GM19099 (cell line): ENCODE measurements around the gene IQCB1.

Experiments used
- POLR2A ChIP-seq: IDR thresholded peaks from 3 replicates; pipeline ENCODE4 v1.6.1; 2011; ENCODE audit warnings: low read depth; ENCODE audit not compliant: insufficient read length; ENCODE audit errors: extremely low read depth

Gene IQCB1, protein sequence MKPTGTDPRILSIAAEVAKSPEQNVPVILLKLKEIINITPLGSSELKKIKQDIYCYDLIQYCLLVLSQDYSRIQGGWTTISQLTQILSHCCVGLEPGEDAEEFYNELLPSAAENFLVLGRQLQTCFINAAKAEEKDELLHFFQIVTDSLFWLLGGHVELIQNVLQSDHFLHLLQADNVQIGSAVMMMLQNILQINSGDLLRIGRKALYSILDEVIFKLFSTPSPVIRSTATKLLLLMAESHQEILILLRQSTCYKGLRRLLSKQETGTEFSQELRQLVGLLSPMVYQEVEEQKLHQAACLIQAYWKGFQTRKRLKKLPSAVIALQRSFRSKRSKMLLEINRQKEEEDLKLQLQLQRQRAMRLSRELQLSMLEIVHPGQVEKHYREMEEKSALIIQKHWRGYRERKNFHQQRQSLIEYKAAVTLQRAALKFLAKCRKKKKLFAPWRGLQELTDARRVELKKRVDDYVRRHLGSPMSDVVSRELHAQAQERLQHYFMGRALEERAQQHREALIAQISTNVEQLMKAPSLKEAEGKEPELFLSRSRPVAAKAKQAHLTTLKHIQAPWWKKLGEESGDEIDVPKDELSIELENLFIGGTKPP

DNA sequence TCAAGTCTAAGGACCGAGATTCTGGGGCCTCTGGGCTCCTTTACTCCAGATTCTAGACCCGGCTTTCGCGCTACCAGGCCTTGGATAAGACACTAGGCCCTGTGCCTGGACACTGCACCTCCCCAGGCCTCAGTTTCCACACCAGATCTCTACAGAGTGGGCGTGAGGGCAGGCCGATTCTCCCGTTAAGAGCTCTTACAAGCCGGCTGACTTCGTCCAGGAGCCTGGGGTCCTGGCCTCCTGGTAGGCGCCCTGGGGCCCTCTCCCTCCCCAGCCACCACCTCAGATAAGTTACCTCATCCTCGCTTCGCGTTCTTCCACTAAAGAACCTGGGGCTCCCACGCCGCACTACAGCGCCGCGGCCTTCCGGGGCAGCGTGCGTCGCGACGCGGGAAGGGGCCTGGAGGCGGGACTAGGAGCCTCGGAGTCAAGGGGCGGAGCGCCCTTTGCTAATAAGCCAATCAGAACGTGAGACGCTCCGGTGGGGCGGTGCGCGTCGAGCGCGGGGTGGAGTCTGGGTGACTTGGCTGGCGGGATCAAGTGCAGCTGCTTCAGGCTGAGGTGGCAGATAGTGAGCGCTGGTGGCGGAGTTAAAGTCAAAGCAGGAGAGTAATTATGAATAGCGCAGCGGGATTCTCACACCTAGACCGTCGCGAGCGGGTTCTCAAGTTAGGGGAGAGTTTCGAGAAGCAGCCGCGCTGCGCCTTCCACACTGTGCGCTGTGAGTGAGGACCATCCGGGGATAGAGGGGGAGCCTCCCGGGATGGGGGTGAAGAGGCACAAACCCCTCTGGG, at the start of gene IQCB1, which contains the start of gene EAF2:
Gene IQCB1, minus strand, starts transcription at position 390 of the 794 bp plus-strand sequence. CDS start 6,100 bp downstream, outside the sequence.
Gene EAF2, plus strand, starts transcription at position 539 of the 794 bp plus-strand sequence. Its CDS starts 77 bp downstream, at position 616.
- peak; percentile 97 for TF ChIP-seq POLR2A

DNA sequence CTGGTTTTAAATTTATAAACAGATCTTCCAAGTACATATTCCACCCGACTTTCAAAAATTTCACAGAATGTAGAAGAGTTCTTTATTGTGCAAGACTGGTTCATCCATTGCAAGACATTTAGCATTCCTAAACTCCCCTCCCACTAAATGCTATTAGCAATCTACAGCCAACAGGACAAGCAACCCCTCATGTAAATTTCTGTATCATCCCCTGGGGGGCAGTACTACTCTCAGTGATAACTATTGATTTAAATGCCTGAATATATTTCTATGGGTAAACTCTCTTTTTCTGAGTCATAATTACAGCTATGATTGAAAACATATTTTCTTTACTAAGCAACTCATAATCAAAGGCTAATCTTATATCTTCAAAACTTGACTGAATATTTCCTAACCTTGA, 48.6 kb upstream of the IQCB1 start:
- no peak for TF ChIP-seq POLR2A

DNA sequence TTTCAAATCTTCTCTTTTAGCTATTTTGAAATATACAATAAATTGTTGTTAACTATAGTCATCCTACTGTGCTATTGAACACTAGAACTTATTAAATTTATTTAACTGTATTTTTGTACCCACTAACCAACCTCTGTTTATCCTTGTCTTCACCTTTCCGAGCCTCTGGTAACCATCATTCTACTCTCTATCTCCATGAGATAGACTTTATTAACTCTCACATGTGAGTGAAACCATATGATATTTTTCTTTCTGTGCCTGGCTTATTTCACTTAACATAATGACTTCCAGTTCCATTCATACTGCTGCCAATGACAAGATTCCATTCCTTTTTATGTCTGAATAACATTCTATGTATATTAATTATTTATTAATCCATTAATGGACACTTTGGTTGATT, 43.6 kb upstream of the IQCB1 start:
- no peak for TF ChIP-seq POLR2A

DNA sequence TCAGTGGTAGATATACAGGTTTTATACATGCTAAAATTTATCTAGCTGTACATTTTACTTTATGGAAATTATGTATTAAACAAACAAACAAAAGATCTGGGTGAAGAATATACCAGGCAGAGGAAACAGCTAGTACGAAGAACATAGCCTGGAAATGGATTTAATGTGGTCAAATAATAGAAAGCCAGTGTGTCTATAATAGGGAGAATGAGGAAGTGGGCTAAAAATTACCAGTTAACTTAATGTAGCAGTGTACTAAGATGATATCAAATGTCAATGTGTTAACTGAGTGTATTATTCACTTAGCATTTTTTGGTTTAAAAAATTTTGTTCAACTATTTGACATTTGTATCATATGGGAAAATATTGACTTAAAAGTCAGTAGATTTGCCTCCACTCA, 36.6 kb upstream of the IQCB1 start:
- no peak for TF ChIP-seq POLR2A

DNA sequence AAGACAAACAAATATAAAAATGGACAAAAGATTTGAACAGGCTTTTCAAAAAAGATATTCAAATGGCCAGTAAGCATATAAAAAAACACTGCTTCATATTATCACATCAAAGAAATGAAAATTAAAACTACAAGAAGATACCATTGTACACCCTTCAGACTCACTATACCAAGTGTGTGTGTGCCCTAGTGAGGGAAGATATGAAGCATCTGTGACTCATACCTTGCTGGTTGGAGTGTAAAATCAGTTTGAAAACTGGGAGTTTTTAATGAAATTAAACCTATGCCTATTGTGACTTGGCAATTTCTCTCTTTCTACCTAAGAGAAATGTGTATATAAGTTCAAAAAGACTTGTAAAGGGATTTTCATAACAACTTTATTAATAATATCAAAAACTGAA, 35.9 kb upstream of the IQCB1 start:
- TF ChIP-seq POLR2A = no peak

DNA sequence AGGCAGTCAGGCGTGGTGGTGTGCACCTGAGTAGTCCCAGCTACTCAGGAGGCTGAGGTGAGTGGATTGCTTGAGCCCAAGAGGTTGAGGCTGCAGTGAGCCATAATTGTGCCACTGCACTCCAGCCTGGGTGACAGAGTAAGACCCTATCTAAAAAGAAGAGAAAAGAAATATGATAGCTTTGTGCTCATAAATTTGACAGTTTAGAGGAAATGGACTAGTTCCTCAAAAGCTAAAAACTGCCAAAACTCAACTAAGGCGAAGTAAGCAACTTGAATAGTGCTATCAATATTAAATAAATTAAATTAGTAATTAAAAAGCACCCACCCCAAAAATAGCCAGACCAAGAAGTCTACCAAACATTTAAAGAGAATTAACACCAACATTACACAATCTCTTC, 34.9 kb upstream of the IQCB1 start:
- no peak for TF ChIP-seq POLR2A

DNA sequence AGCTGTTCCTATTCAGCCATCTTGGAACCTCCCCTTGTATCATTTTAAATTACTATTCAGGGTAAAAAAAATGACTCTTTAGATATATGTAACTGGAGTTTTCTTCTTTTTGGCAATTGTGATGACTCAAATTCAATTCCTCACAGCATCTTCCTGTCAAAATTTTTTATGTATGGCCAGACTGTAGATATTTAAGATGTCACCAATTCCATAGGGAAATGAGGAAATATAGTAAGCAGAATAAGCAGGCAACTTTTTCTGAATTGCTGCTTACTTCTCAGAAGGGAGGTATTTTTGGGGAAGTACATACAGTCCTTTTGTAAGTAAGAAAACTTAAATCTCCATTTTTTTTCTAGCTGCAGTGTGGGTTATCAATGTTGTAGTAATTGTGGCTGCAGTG, 28.9 kb upstream of the IQCB1 start:
- TF ChIP-seq POLR2A = no peak

DNA sequence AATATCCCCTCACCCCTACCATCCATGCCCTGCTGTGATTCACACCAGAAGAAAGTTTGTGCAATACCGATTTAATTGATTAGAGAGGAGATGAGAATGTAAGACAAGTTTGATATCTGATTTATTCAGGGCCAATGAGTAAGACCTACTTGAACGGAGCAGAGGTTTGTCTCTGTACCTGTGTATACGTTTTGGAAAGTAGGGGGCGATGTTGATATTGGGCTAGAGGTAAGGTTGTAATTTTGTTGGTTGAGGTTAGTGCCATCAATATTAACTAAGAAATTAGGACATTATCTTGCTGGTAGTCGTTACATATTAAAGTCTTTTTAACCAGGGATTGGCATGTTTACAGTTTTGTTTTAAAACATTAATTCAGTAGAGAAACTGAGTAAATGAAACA, 20.7 kb upstream of the IQCB1 start:
- TF ChIP-seq POLR2A = no peak

DNA sequence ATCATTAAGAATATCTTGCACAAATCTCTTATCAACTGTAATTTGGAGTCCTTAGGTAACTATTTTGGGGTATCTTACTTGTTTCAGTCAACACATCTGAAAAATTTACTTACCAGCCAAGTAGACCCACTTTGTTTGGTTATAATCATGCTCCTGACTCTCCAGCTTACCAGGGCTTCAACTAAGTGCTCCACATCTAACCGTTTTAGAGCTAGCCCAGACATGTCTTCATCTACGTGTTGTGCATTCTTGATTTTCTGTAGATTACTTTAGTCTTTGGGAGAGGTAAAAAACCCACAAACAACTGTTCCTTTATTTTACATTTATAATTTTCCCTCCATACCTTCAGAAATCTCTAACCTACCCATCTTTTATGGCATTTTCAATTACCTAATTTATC, 17.4 kb upstream of the IQCB1 start:
- TF ChIP-seq POLR2A = no peak

DNA sequence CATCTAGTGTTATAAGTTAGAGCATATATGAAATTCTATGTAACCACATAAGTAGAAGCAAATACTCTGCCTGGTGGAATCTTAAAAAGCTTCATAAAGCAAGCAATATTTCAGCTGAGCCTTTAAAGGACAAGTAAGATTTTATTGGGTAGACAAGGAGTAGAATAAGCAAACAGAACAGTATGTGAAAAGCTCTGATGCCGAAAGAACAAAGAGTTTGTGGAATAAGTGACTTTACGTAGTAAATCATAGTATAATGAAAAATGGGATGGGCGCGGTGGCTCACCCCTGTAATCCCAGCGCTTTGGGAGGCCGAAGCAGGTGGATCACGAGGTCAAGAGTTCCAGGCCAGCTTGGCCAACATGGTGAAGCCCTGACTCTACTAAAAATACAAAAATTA, 10.0 kb upstream of the IQCB1 start:
- TF ChIP-seq POLR2A = no peak

DNA sequence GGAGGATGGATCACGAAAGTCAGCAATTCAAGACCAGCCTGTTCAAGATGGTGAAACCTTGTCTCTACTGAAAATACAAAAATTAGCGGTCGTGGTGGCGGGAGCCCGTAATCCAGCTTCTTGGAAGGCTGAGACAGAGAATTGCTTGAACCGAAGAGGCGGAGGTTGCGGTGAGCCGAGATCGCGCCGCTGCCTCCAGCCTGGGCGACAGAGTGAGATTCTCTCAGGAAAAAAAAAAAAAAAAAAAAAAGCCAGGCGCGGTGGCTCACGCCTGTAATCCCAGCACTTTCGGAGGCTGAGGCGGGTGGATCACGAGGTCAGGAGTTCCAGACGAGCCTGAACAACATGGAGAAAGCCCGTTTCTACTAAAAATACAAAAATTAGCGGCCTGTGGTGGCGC, 5.1 kb upstream of the IQCB1 start:
- no peak for TF ChIP-seq POLR2A

DNA sequence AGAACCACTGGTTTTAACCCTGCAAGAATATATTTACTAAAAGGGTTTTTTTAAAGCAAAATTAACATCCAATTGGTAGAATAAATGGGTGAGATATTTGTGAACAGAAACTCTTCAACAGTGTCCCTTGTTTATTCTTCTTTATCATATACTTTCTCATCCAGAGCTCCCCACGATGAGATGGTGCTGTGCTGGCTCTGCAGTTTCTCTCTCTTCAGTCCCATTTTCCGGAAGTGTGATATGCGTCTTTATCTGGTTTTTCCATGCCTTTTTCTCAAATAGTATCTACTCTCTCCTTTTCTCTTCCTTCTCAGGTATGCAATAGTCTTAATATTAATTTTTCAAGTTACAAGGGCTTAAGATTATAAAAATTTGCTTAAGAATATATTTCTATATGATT, 1.6 kb upstream of the IQCB1 start:
- TF ChIP-seq POLR2A = no peak

DNA sequence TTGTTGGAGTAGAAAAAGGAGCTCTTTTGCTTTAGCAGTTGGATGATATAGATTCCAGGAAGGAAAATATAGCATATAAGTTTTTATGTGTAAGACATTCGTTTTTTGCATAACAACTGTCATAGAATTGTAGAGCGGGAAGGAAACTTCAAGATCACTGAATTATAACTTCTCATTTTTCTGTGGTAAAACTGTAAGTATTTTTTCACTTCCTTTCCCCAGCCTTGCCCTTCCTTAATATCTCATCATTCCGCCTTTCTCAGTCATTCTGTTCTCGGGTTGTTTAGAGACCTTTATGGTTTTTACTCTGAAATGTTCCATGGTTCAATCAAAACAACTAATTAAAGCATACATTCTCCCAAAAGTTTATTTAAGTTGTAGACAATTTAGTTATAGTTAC, 1.2 kb upstream of the IQCB1 start:
- no peak for TF ChIP-seq POLR2A

DNA sequence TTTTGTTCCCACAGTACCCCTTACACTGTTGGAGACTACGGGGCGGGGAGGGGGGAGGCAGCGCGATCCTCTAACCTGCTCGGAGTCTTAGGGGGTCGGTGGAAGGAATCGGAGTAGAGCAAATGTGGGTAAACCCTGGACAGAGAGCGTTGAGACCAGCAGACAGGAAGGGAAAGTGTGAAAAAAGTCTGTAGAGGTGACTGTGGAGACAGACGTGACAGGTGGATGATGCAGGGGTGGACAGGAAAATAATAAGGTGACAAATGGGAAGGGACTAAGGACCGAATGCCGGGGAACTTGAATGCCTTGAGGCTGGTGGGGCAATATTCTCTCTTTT, 573 bp upstream of the IQCB1 start:
- no peak for TF ChIP-seq POLR2A

DNA sequence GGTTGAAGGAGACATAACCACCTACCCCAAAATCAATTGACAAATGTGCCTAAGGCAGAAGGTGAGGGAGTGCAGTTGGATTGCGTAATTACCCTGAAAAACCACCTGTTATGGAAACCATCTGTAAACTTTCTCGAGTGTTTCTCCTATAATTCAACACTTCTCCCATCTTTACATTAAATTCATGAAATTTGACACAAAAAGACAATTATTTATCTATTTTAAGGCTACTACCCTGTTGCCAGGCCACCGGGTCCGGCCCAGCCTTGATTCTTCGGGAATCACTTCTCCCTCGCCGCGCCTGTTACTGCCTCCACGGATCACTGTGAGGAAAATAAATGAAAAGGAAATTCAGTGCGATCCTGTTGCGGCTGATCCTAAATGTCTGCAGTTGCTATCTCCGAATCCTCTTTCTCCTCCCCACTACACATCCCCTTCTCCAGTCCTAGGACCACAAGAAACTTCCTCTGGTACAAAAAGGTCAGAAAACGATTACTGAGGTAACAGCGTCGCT, 646 bp downstream of the IQCB1 start:
- TF ChIP-seq POLR2A = no peak

DNA sequence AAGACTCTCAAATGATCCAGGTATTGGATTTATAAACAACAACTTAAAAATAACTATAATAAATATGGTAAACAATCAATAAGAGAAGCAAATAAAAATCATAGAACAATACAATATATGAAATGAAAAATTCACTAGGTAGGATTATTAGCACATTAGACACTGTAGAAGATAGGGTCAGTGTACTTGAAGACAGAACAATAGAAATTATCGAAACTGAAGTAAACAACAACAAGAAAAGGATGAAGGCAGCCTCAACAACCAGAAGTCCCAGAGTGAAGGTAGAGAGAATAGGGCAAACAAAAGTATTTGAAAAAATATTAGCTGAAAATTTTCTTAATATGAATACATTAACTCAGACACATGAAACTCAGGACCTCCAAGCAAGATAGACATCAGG, 11.9 kb downstream of the IQCB1 start:
- TF ChIP-seq POLR2A = no peak

DNA sequence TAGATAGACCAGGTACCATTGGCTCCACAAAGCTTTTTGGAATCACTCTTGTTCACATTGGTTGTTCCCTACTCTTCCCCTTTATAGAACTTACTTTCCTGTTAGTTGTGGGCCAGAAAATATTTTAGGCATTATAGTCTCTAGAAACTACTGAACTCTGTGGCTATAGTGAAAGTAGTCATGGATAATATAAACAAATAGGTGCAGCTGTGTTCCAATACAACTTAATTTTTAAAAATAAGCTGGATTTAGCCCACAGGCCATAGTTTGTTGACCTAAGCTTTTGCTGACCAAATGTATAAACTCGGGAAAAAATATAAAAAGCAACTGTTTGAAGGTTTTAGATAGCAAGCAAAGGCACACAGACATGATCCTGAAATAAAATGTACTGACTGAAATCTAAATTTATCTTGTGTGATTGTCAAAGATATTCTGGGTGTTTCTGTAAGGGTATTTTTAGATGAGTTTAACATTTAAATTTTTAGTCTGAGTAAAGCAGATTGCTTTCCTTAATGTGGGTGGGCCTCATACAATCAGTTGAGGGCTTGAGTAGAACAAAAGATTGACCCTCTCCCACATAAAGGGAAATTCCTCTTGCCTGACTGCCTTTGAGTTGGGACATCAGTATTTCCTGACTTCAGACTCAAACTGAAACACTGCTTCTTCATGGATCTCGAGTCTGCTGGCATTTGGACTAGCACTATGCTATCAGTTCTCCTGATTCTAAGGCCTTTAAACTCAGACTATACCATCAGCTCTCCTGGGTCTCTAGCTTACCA, 13.2 kb downstream of the IQCB1 start:
- no peak for TF ChIP-seq POLR2A
